K562 (cell line): ENCODE data around the gene SELENOO. TPM values are rescaled to one million over a fixed set of nuclear protein-coding genes. Genes with fewer than 3 reads are reported as not detected.
A peak's percentile ranks its signal among the peaks of the same experiment; 100 is the strongest.

Experiments
- ATAC-seq: fragments of 200-7000 bp; cut with Tn5 transposase; 3 replicates; pipeline ENCODE4 v1.9.1; 2020; ENCODE audit warnings: moderate library complexity
- BruUV-seq: library from RNA; stranded (reverse); fragments of 400-500 nt; replicated peaks from 2 replicates; lab custom pipeline; 2021; lab: Mats Ljungman, UMichigan
- CTCF ChIA-PET: fragments of 300-600 bp; formaldehyde crosslinking; extraction: SDS; loops from one replicate; lab custom pipeline; 2021; ENCODE audit warnings: low intra/inter-chr PET ratio; lab: Yijun Ruan, JAX
- POLR2A ChIA-PET: fragments of 300-600, 350-650 bp; sonication (Branson Sonifier 250); formaldehyde crosslinking; extraction: SDS; loops from one replicate; lab custom pipeline; 2021; ENCODE audit warnings: antibody characterized with exemption, inconsistent platforms; lab: Yijun Ruan, JAX
- DNase-seq, 4 experiments: peaks; one replicate each; pipeline versions ENCODE4 v3.0.0 to v3.0.0-alpha.2; 2011 to 2018; ENCODE audit warnings: low spot score in 3 of 4, mixed read lengths in 3 of 4; ENCODE audit errors: extremely low read depth in 1 of 4
- FAIRE-seq: peaks from 2 replicates; lab custom pipeline; 2011; peaks lifted over from hg19 to GRCh38; lab: Jason Lieb, UNC
- H2AFZ ChIP-seq: 2 replicates; pipeline ENCODE4 v1.6.0; 2011; ENCODE audit warnings: low read depth, low read length, control low read depth, inconsistent platforms
- H3K27ac ChIP-seq: fragments of 200-600 bp; 3 replicates; pipeline ENCODE4 v1.8.0; 2011; ENCODE audit warnings: low read depth, mild to moderate bottlenecking, control low read depth, inconsistent platforms, low read length, moderate library complexity, mixed read lengths; ENCODE audit errors: extremely low read depth
- H3K27me3 ChIP-seq, 2 experiments: fragments of 300-600 bp in 1 of 2; 2 replicates in 1 of 2; 3 replicates in 1 of 2; pipeline versions ENCODE4 v1.6.0 to v1.8.0; 2011; ENCODE audit warnings: inconsistent platforms in 2 of 2, low read length in 2 of 2, mild to moderate bottlenecking in 1 of 2, mixed read lengths in 1 of 2, moderate library complexity in 1 of 2; ENCODE audit not compliant: control insufficient read depth in 2 of 2, insufficient read depth in 2 of 2
- H3K36me3 ChIP-seq: fragments of 300-600 bp; 3 replicates; pipeline ENCODE4 v1.8.0; 2011; ENCODE audit warnings: mild to moderate bottlenecking, low read length, inconsistent platforms; ENCODE audit not compliant: control insufficient read depth, insufficient read depth
- H3K4me1 ChIP-seq, 2 experiments: fragments of 200-600 bp in 1 of 2; replicated peaks in 1 of 2; 2 replicates in 1 of 2; 3 replicates in 1 of 2; pipeline versions ENCODE4 v1.5.1 to v1.8.0; 2011; ENCODE audit warnings: inconsistent platforms in 2 of 2, low read length in 2 of 2, mild to moderate bottlenecking in 1 of 2, mixed read lengths in 1 of 2, moderate library complexity in 1 of 2; ENCODE audit not compliant: control insufficient read depth in 2 of 2, insufficient read depth in 2 of 2
- H3K4me2 ChIP-seq: 2 replicates; pipeline ENCODE4 v1.6.1; 2011; ENCODE audit warnings: low read length, control low read depth, inconsistent platforms, mixed read lengths; ENCODE audit not compliant: insufficient read depth
- H3K4me3 ChIP-seq: fragments of 200-600 bp; sonication (generic), shearing (Covaris generic); 2 replicates; pipeline ENCODE4 v1.5.1; 2016; ENCODE audit warnings: control low read depth, inconsistent platforms
- H3K79me2 ChIP-seq: fragments of 200-600 bp; 3 replicates; pipeline ENCODE4 v1.8.0; 2011; ENCODE audit warnings: low read length, inconsistent platforms; ENCODE audit not compliant: control insufficient read depth, insufficient read depth
- H3K9ac ChIP-seq, 2 experiments: 2 replicates each; pipeline versions ENCODE4 v1.6.0 to v1.6.1; 2011; ENCODE audit warnings: low read depth in 2 of 2, low read length in 2 of 2, control low read depth in 1 of 2, inconsistent platforms in 1 of 2, mild to moderate bottlenecking in 1 of 2, mixed read lengths in 1 of 2; ENCODE audit not compliant: insufficient read depth in 1 of 2
- H3K9me1 ChIP-seq: one replicate; pipeline ENCODE4 v1.6.0; 2011; ENCODE audit warnings: inconsistent platforms, mild to moderate bottlenecking, low read length, moderate library complexity; ENCODE audit not compliant: control insufficient read depth, insufficient read depth
- H3K9me3 ChIP-seq: replicated peaks from 2 replicates; pipeline ENCODE4 v1.5.1; 2011; ENCODE audit warnings: low read depth, low read length, inconsistent platforms; ENCODE audit not compliant: control insufficient read depth, insufficient read depth
- H4K20me1 ChIP-seq: replicated peaks from 2 replicates; pipeline ENCODE4 v1.6.1; 2011; ENCODE audit warnings: low read length, inconsistent platforms, mixed read lengths; ENCODE audit not compliant: control insufficient read depth, insufficient read depth
- CEBPZ ChIP-seq: fragments of 150-350 bp; IDR thresholded peaks from 2 replicates; pipeline ENCODE4 v1.6.1; 2014; ENCODE audit warnings: low read depth, mild to moderate bottlenecking, low read length, borderline replicate concordance
- CHD2 ChIP-seq: IDR thresholded peaks from 2 replicates; pipeline ENCODE4 v1.6.1; 2011; ENCODE audit warnings: low read depth, low read length
- COPS2 ChIP-seq: fragments of 450-650 bp; conservative IDR thresholded peaks from 2 replicates; pipeline ENCODE4 v1.6.1; 2016; ENCODE audit warnings: mild to moderate bottlenecking, moderate library complexity
- FOXK2 ChIP-seq, 2 experiments: fragments of 450-650 bp; IDR thresholded peaks in 1 of 2; conservative IDR thresholded peaks in 1 of 2; 2 replicates each; pipeline ENCODE4 v1.6.1; 2016; ENCODE audit warnings: low read depth in 2 of 2, mild to moderate bottlenecking in 1 of 2
- GATAD2A ChIP-seq: fragments of 450-650 bp; IDR thresholded peaks from 2 replicates; pipeline ENCODE4 v1.6.1; 2017
- HINFP ChIP-seq: fragments of 450-650 bp; conservative IDR thresholded peaks from 2 replicates; pipeline ENCODE4 v1.6.1; 2016; ENCODE audit warnings: missing genetic modification characterization, low read depth, mild to moderate bottlenecking, control low read depth, missing compliant biosample characterization
- NUFIP1 ChIP-seq: fragments of 450-650 bp; IDR thresholded peaks from 2 replicates; pipeline ENCODE4 v1.6.1; 2018; ENCODE audit not compliant: partially characterized antibody
- SAFB ChIP-seq: fragments of 200-400 bp; formaldehyde crosslinking; IDR thresholded peaks from 2 replicates; pipeline ENCODE4 v1.6.1; 2017; ENCODE audit warnings: low read depth, low read length, borderline replicate concordance
- SRSF7 ChIP-seq: fragments of 200-400 bp; formaldehyde crosslinking; optimal IDR thresholded peaks from 2 replicates; pipeline ENCODE3; 2017; ENCODE audit warnings: mild to moderate bottlenecking, low read depth, low read length
- ZNF239 ChIP-seq: fragments of 250-450 bp; sonication (Bioruptor Pico); IDR thresholded peaks from 2 replicates; pipeline ENCODE4 v1.4.0; 2020; ENCODE audit warnings: mild to moderate bottlenecking
- ZNF76 ChIP-seq: fragments of 250-450 bp; sonication (Bioruptor Pico); IDR thresholded peaks from 2 replicates; pipeline ENCODE4 v1.4.0; 2020; ENCODE audit warnings: mild to moderate bottlenecking, moderate library complexity, borderline replicate concordance
- WGBS: fragments of 100-300 bp; shearing (Covaris generic); methylation state at CpG from one replicate; pipeline ENCODE4 v1.1.6; 2016; ENCODE audit warnings: low coverage, mixed read lengths; ENCODE audit not compliant: insufficient coverage; ENCODE audit errors: missing lambda C conversion rate; 5-methylcytosine and 5-hydroxymethylcytosine counted together
- in situ Hi-C: fragments of 300-500 bp; cut with MboI; formaldehyde crosslinking; loops from 4 replicates; pipeline ENCODE4 v1.15.0; 2018; ENCODE audit warnings: inconsistent platforms, mixed read lengths
- intact Hi-C: fragments of 100-400 bp; cut with micrococcal nuclease; formaldehyde crosslinking; loops from 2 replicates; pipeline ENCODE4 v1.14.2; 2022
- polyA plus RNA-seq, 8 experiments: library from polyadenylated mRNA; depleted of rRNA in 4 of 8; stranded (reverse) in 5 of 8; unstranded in 3 of 8; fragments of >200 nt; fragmentation: Nextera tagmentation in 2 of 8; fragmentation: Illumina TruSeq in 1 of 8; extraction: Ambion mirVana in 2 of 8; extraction: Trizol in 1 of 8; gene quantifications; 2 replicates each; pipeline versions ENCODE4 v1.2.1 to v1.2.3, GENCODE V29; 2011 to 2014; ENCODE audit warnings: inconsistent platforms in 1 of 8, missing spikeins in 1 of 8
- total RNA-seq, 7 experiments: library from RNA; depleted of rRNA in 6 of 7; stranded (reverse); fragments of >200 nt in 6 of 7; fragmentation: Illumina TruSeq in 2 of 7; extraction: Trizol in 2 of 7; gene quantifications; 2 replicates each; pipeline versions ENCODE4 v1.2.1 to v1.2.3, GENCODE V29; 2011 to 2021; ENCODE audit warnings: low replicate concordance in 1 of 7
- TF ChIP-seq, protein P1 (sequence below): fragments of 450-650 bp; IDR thresholded peaks from 2 replicates; pipeline ENCODE4 v1.7.0; 2016; ENCODE audit warnings: borderline replicate concordance

SELENOO gene
- total and polyA plus RNA-seq, 9 of the 15 experiments (the other 6 are each of a cell fraction or from before 2014, with no cell fraction given), result 0.37 to 24.9 (median 8.3) TPM

DNA sequence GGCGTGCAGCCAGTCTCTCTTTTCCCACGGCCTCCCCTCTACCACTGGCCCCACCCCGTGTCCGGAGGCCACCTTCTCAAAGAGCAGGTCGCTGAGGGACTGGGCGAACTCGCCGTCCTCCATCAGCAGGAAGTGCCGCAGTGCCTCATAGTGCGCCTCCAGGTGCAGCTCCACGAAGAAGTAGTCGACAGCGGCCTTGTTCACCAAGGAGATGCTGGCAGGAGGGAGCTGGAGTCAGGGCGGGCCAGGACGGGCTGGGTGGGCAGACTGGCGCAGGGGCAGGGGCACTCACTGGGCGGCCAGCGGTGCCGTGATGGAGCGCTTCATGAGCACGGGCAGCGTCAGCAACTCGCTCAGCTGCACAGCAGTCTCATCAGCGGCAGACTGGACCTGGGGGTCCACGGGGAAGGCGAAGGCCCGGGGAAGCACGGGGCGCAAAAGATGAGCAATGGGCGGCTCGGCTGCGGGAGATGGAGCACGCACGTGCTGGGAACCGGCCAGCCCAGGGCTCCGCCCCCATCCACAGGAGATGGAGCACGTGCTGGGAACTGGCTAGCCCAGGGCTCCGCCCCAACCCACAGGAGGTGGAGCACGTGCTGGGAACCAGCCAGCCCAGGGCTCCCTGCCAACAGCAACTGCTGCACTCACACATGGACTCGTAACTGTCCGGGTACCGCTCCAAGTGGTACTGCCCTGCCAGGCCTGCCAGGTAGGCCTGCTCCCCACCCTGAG, 18.4 kb downstream of the SELENOO start (continued):
- TF ChIP-seq HINFP, result no peak
- no peak for TF ChIP-seq SAFB
- no peak for TF ChIP-seq COPS2
- TF ChIP-seq, all 486 proteins: peak for 25

GRCh38 chr22:50219800-50220602, 19.2 kb downstream of the SELENOO start:
- no peaks in the 10 kb centered on the region for H3K27me3 ChIP-seq
- ChIA-PET CTCF (no interaction called here), POLR2A (no interaction called here)
- peaks cover 3% of the 10 kb centered on the region; the same call in 2 of the 3 replicates for H3K79me2 ChIP-seq
- DNase-seq, result no peak
- in situ Hi-C loops (no loop called here), intact Hi-C loops (no loop called here)
- H3K36me3 ChIP-seq, result peaks cover 88% of the 10 kb centered on the region; the same call in 2 of the 3 replicates
- no peak overlapping the region for H3K27ac ChIP-seq
- no peak overlapping the region for H2AFZ ChIP-seq
- H3K4me1 ChIP-seq, result peaks cover 0 to 30% of the 10 kb centered on the region in 2 experiments; a peak in 3 of 5 replicates
- peak overlapping the region in 1 of 2 experiments; percentile 35; a peak in 2 of 4 replicates for H3K9ac ChIP-seq
- no peak overlapping the region for H3K4me2 ChIP-seq
- no peak for ATAC-seq
- H3K9me3 ChIP-seq, result 0 out of 2 replicates have a peak, but pooled peaks cover 1% of the 10 kb centered on the region
- no peak for FAIRE-seq
- no peaks in the 10 kb centered on the region for H3K9me1 ChIP-seq
- H3K4me3 ChIP-seq, result no peak overlapping the region
- 96% methylated on average over 17 of the region's 25 CpGs for WGBS
- H4K20me1 ChIP-seq, result no peaks in the 10 kb centered on the region
- BruUV-seq, result no TSS peak
- TF ChIP-seq GATAD2A, result no peak
- TF ChIP-seq CHD2, result no peak
- TF ChIP-seq, protein P1, sequence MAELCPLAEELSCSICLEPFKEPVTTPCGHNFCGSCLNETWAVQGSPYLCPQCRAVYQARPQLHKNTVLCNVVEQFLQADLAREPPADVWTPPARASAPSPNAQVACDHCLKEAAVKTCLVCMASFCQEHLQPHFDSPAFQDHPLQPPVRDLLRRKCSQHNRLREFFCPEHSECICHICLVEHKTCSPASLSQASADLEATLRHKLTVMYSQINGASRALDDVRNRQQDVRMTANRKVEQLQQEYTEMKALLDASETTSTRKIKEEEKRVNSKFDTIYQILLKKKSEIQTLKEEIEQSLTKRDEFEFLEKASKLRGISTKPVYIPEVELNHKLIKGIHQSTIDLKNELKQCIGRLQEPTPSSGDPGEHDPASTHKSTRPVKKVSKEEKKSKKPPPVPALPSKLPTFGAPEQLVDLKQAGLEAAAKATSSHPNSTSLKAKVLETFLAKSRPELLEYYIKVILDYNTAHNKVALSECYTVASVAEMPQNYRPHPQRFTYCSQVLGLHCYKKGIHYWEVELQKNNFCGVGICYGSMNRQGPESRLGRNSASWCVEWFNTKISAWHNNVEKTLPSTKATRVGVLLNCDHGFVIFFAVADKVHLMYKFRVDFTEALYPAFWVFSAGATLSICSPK, result no peak
- no peak for TF ChIP-seq FOXK2 (conservative IDR thresholded peaks at IDR 0.05 in 1 of 2, IDR thresholded peaks at IDR 0.05 in 1 of 2; ENCODE audit: low read depth in 2 of 2)
- TF ChIP-seq ZNF76, result no peak
- no peak for TF ChIP-seq ZNF239 (CRISPR knock-in tag)
- TF ChIP-seq NUFIP1, result no peak
- no peak for TF ChIP-seq SRSF7
- TF ChIP-seq CEBPZ, result no peak
